Right lobe of liver (tissue), 4 donors: Measurements from ENCODE around the gene MOV10.

Experiments used
- POLR2A ChIP-seq: fragments of 450-650 bp; IDR thresholded peaks from one replicate; pipeline ENCODE4 v1.6.1; 2017; ENCODE audit warnings: antibody characterized with exemption, mild to moderate bottlenecking
- TF ChIP-seq, protein P1 (sequence below), 4 donors: fragments of 200-600 bp in 3 of 4; fragments of 450-650 bp in 1 of 4; IDR thresholded peaks; one replicate each; pipeline versions ENCODE4 v1.5.1 to v1.8.0; 2016 to 2022; ENCODE audit warnings: antibody characterized with exemption in 4 of 4, mild to moderate bottlenecking in 2 of 4
- donor health status: DM: no; HTN: no; CAD: no.
- donor health status: DM: no; HTN: no; CAD: no.
- donor health status: DM: no; HTN: yes; CAD: no.

DNA sequence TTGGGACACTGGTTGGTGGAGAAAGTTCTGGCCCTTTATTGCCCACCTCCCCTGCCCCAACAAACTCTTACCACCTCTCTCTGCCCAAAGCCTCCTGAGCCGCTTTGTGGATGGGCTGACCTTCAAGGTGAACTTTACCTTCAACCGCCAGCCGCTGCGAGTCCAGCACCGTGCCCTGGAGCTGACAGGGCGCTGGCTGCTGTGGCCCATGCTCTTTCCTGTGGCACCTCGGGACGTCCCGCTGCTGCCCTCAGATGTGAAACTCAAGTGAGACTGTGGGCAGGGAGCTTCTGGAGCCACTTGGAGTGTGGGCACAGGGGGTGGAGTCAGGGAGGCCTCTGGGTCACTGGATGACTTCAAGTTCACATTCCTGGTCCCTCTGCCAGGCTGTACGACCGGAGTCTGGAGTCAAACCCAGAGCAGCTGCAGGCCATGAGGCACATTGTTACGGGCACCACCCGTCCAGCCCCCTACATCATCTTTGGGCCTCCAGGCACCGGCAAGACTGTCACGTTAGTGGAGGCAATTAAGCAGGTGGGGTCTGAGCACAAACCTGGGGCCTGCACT is 20.0 kb downstream of the MOV10 start:
- TF ChIP-seq, protein P1, sequence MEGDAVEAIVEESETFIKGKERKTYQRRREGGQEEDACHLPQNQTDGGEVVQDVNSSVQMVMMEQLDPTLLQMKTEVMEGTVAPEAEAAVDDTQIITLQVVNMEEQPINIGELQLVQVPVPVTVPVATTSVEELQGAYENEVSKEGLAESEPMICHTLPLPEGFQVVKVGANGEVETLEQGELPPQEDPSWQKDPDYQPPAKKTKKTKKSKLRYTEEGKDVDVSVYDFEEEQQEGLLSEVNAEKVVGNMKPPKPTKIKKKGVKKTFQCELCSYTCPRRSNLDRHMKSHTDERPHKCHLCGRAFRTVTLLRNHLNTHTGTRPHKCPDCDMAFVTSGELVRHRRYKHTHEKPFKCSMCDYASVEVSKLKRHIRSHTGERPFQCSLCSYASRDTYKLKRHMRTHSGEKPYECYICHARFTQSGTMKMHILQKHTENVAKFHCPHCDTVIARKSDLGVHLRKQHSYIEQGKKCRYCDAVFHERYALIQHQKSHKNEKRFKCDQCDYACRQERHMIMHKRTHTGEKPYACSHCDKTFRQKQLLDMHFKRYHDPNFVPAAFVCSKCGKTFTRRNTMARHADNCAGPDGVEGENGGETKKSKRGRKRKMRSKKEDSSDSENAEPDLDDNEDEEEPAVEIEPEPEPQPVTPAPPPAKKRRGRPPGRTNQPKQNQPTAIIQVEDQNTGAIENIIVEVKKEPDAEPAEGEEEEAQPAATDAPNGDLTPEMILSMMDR (IDR thresholded peaks at IDR 0.05): no peak
- no peak for TF ChIP-seq POLR2A
